Measurements from ENCODE around the gene HBQ1.
"Not testable (repeated sequence)": the region's sequence is repeated elsewhere in the genome, so short reads cannot be mapped to it uniquely, and the experiment has no call there.

Gene HBQ1

DNA sequence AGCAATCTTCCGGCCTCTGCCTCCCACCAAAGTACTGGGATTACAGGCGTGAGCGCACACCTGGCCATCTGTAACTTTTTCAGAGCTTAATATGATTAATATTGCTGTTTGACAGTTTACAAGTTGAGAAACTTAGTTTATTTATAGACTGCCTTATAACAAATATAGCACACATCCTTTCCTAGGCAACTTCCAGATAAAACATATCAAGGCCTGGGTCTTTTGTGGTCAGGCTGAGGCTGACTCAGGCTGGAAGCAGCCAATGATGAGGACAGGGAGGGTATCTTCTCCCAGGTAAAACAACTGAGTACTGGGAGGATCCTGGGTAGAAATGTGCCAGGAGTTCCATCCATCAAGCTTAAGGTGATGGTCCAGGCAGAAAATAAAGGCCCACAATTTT lies 32.7 kb downstream of the HBQ1 start:
- TF ChIP-seq, protein P1, sequence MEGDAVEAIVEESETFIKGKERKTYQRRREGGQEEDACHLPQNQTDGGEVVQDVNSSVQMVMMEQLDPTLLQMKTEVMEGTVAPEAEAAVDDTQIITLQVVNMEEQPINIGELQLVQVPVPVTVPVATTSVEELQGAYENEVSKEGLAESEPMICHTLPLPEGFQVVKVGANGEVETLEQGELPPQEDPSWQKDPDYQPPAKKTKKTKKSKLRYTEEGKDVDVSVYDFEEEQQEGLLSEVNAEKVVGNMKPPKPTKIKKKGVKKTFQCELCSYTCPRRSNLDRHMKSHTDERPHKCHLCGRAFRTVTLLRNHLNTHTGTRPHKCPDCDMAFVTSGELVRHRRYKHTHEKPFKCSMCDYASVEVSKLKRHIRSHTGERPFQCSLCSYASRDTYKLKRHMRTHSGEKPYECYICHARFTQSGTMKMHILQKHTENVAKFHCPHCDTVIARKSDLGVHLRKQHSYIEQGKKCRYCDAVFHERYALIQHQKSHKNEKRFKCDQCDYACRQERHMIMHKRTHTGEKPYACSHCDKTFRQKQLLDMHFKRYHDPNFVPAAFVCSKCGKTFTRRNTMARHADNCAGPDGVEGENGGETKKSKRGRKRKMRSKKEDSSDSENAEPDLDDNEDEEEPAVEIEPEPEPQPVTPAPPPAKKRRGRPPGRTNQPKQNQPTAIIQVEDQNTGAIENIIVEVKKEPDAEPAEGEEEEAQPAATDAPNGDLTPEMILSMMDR (IDR thresholded peaks at IDR 0.05; ENCODE audit: insufficient read depth, low read depth, low read length, missing control alignments), result no peak
- peak; percentile 10 for DNase-seq (ENCODE audit: low read depth)

GRCh38 chr16:220021-220420 lies 39.8 kb downstream of the HBQ1 start:
- no peak overlapping the region for H3K4me3 ChIP-seq (ENCODE audit: low read length)
- TF ChIP-seq, protein P1 (IDR thresholded peaks at IDR 0.05; ENCODE audit: insufficient read depth, low read depth, low read length, missing control alignments), result no peak
- no peak for DNase-seq (ENCODE audit: low read depth)

More for the DNA sequence above, 32.7 kb downstream of the HBQ1 start:
- H3K4me3 ChIP-seq (ENCODE audit: low read length), result no peak overlapping the region

DNA sequence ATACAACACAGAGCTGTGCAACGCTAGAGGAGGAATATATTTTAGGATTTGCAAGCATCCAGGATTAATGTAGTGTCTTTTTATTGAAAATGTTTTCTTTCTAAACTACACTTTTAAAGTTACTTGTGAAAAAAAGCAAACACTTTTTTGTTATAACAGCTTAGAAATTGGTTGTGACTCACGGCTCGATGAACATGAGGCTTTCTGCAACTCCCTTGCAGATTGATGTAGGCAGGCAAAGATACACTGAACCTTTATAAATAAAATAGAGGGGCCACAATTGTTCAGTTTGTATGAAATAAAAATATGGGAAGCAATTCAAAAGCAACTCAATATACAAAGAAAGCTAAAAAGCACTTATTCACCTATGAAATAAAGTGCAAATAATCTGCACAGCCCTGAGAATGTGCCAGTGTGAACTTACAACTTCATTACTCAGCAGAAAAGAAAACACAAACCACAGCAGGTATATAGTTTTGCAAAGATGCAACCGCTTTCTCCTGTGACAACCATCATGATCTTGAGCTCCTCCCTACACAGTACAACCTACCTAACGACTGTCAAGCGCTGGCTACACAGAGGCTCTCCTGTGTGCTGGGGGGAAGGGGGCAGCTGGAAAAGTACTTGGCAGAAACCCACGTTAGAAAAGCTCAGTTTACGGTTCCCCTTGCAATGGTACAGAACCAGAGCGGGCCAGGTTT lies 48.0 kb downstream of the HBQ1 start:
- TF ChIP-seq, protein P1 (IDR thresholded peaks at IDR 0.05; ENCODE audit: insufficient read depth, low read depth, low read length, missing control alignments), result no peak
- peak; percentile 31 for DNase-seq (ENCODE audit: low read depth)
- H3K4me3 ChIP-seq (ENCODE audit: low read length), result peak overlapping the region; percentile 84

- DNase-seq (ENCODE audit: low read depth), result peak; percentile 88
- TF ChIP-seq, protein P1 (IDR thresholded peaks at IDR 0.05; ENCODE audit: insufficient read depth, low read depth, low read length, missing control alignments), result no peak
Observed at GRCh38 chr16:228852-229730, 48.8 kb downstream of the HBQ1 start, which contains the start of gene LUC7L. TSS of gene LUC7L (minus strand) at chr16:229449. CDS start at chr16:229339, 110 bp downstream.

GRCh38 chr16:229731-230281 lies 49.5 kb downstream of the HBQ1 start:
- TF ChIP-seq, protein P1 (IDR thresholded peaks at IDR 0.05; ENCODE audit: insufficient read depth, low read depth, low read length, missing control alignments), result no peak

More at GRCh38 chr16:228852-229730, 48.8 kb downstream of the HBQ1 start, which contains the start of gene LUC7L:
- peak within 1 kb of the TSS; percentile 84 for H3K4me3 ChIP-seq (ENCODE audit: low read length)

DNA sequence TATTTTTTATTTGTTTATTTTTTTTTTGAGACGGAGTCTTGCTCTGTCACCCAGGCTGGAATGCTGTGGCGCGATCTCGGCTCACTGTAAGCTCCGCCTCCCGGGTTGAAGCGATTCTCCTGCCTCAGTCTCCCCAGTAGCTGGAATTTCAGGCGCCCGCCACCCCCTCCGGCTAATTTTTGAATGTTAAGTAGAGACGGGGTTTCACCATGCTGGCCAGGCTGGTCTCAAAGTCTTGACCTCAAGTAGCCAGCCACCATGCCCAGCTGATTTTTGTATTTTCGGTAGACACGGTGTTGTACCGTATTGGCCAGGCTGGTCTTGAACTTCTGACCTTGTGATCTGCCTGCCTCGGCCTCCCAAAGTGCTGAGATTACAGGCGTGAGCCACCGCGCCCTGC lies 50.1 kb downstream of the HBQ1 start:
- H3K4me3 ChIP-seq (ENCODE audit: low read length); DNase-seq (ENCODE audit: low read depth): not testable (repeated sequence)

More at GRCh38 chr16:229731-230281, 49.5 kb downstream of the HBQ1 start:
- DNase-seq (ENCODE audit: low read depth), result no peak
- peak overlapping the region; percentile 84 for H3K4me3 ChIP-seq (ENCODE audit: low read length)
